Keratinocyte (primary cell): ENCODE results near the gene CD63. TPM values are rescaled to one million over a fixed set of nuclear protein-coding genes. Genes with fewer than 3 reads are reported as not detected.

Experiments used
- DNase-seq: peaks from one replicate; pipeline ENCODE4 v3.0.0-alpha.2; 2011; ENCODE audit warnings: low read depth, missing footprints, low spot score
- FAIRE-seq: peaks from 2 replicates; lab custom pipeline; 2011; peaks lifted over from hg19 to GRCh38; lab: Jason Lieb, UNC
- H2AFZ ChIP-seq: 2 replicates; pipeline ENCODE4 v1.6.0; 2012; ENCODE audit warnings: low read length, control low read depth, inconsistent platforms; ENCODE audit not compliant: control insufficient read depth
- H3K27ac ChIP-seq: 2 replicates; pipeline ENCODE4 v1.5.1; 2011; ENCODE audit warnings: low read length; ENCODE audit not compliant: control insufficient read depth, insufficient read depth
- H3K27me3 ChIP-seq: 3 replicates; pipeline ENCODE4 v1.6.0; 2011; ENCODE audit warnings: low read length; ENCODE audit not compliant: control insufficient read depth, insufficient read depth; ENCODE audit errors: extremely low read depth
- H3K36me3 ChIP-seq, 2 experiments: 2 replicates in 1 of 2; 3 replicates in 1 of 2; pipeline ENCODE4 v1.5.1; 2011; ENCODE audit warnings: low read length in 2 of 2, mild to moderate bottlenecking in 1 of 2; ENCODE audit not compliant: control insufficient read depth in 2 of 2, insufficient read depth in 2 of 2; ENCODE audit errors: extremely low read depth in 1 of 2
- H3K4me1 ChIP-seq: 3 replicates; pipeline ENCODE4 v1.5.1; 2011; ENCODE audit warnings: low read length; ENCODE audit not compliant: control insufficient read depth, insufficient read depth; ENCODE audit errors: extremely low read depth
- H3K4me2 ChIP-seq: 3 replicates; pipeline ENCODE4 v1.6.0; 2011; ENCODE audit warnings: low read depth, low read length; ENCODE audit not compliant: control insufficient read depth, insufficient read depth; ENCODE audit errors: extremely low read depth
- H3K4me3 ChIP-seq, 3 experiments: fragments of 200-600 bp in 1 of 3; sonication (generic) in 1 of 3; 2 replicates in 2 of 3; 3 replicates in 1 of 3; pipeline ENCODE4 v1.5.1; 2011 to 2016; ENCODE audit warnings: low read length in 3 of 3, mild to moderate bottlenecking in 3 of 3, control low read depth in 2 of 3, inconsistent platforms in 1 of 3, low read depth in 1 of 3, mixed read lengths in 1 of 3, mixed run types in 1 of 3, moderate library complexity in 1 of 3; ENCODE audit not compliant: control insufficient read depth in 2 of 3, insufficient read depth in 2 of 3; ENCODE audit errors: extremely low read depth in 1 of 3
- H3K79me2 ChIP-seq: 2 replicates; pipeline ENCODE4 v1.6.0; 2012; ENCODE audit warnings: low read length; ENCODE audit not compliant: control insufficient read depth, insufficient read depth
- H3K9ac ChIP-seq: 3 replicates; pipeline ENCODE4 v1.6.0; 2011; ENCODE audit warnings: low read length; ENCODE audit not compliant: control insufficient read depth, insufficient read depth; ENCODE audit errors: extremely low read depth
- H3K9me1 ChIP-seq: 3 replicates; pipeline ENCODE4 v1.6.0; 2011; ENCODE audit warnings: low read length; ENCODE audit not compliant: control insufficient read depth, insufficient read depth; ENCODE audit errors: extremely low read depth
- H3K9me3 ChIP-seq: 2 replicates; pipeline ENCODE4 v1.5.1; 2012; ENCODE audit warnings: low read depth, low read length; ENCODE audit not compliant: control insufficient read depth
- H4K20me1 ChIP-seq: 3 replicates; pipeline ENCODE4 v1.6.0; 2011; ENCODE audit warnings: low read length; ENCODE audit not compliant: control insufficient read depth, insufficient read depth; ENCODE audit errors: extremely low read depth
- CTCF ChIP-seq, 3 experiments: IDR thresholded peaks in 1 of 3; conservative IDR thresholded peaks in 1 of 3; optimal IDR thresholded peaks in 1 of 3; 2 replicates in 2 of 3; 3 replicates in 1 of 3; pipeline versions ENCODE3 to v1.5.1; 2011; ENCODE audit warnings: low read length in 3 of 3, mild to moderate bottlenecking in 3 of 3, moderate library complexity in 2 of 3, control low read depth in 1 of 3, inconsistent platforms in 1 of 3; ENCODE audit not compliant: insufficient read depth in 2 of 3; ENCODE audit errors: extremely low read depth in 1 of 3
- EZH2 ChIP-seq: IDR thresholded peaks from one replicate; pipeline ENCODE4 v1.6.1; 2012; ENCODE audit warnings: inconsistent platforms, mild to moderate bottlenecking, low read length, moderate library complexity
- dilution Hi-C: fragments of 300-500 bp; cut with MboI; formaldehyde crosslinking; loops from one replicate; pipeline ENCODE4 v1.7.0; 2020; ENCODE audit warnings: low sequenced_read_pairs; ENCODE audit not compliant: extremely low pct_ligation_motif_present
- polyA plus RNA-seq, 5 experiments: library from polyadenylated mRNA; depleted of rRNA in 3 of 5; stranded (reverse) in 3 of 5; stranded (forward) in 1 of 5; unstranded in 1 of 5; fragments of >200 nt; gene quantifications; 1 replicate in 1 of 5; 2 replicates in 3 of 5; 3 replicates in 1 of 5; pipeline versions ENCODE4 v1.2.1 to v1.2.3, GENCODE V29; 2011 to 2012; ENCODE audit warnings: missing spikeins in 2 of 5, low read depth in 1 of 5, low replicate concordance in 1 of 5

Gene CD63
- polyA plus RNA-seq, 1 donor (not counting 4 experiments of a cell fraction or from before 2014, with no cell fraction given), result 749 TPM

GRCh38 chr12:55705782-55706402, 22.9 kb downstream of the CD63 start:
- no peak for FAIRE-seq
- Histone ChIP-seq H3K4me1 (no peaks in the 10 kb centered on the region), H3K36me3 (no peaks in the 10 kb centered on the region), H4K20me1 (no peaks in the 10 kb centered on the region), H3K4me3 (no peak overlapping the region), H3K79me2 (no peaks in the 10 kb centered on the region), H3K9ac (no peak overlapping the region), H2AFZ (no peak overlapping the region), H3K9me1 (no peaks in the 10 kb centered on the region), H3K27ac (no peak overlapping the region), H3K9me3 (no peaks in the 10 kb centered on the region), H3K4me2 (no peak overlapping the region), H3K27me3 (peaks cover 40% of the 10 kb centered on the region)
- dilution Hi-C loops, result no loop called here
- DNase-seq, result no peak
- TF ChIP-seq CTCF (optimal IDR thresholded peaks at IDR 0.05 in 1 of 3, IDR thresholded peaks at IDR 0.05 in 1 of 3, conservative IDR thresholded peaks at IDR 0.05 in 1 of 3; ENCODE audit: extremely low read depth in 1 of 3, insufficient read depth in 2 of 3, low read length in 3 of 3), result peak in 2 of 3 experiments; percentile 41 to 44
- no peak for TF ChIP-seq EZH2

- Histone ChIP-seq H3K4me3 (no peak overlapping the region), H3K27me3 (peaks cover 38% of the 10 kb centered on the region)
These were observed 23.7 kb downstream of the CD63 start for GRCh38 chr12:55704824-55705718.

More at GRCh38 chr12:55704824-55705718, 23.7 kb downstream of the CD63 start:
- peaks cover 3% of the 10 kb centered on the region for H3K4me1 ChIP-seq
- no peak overlapping the region for H3K27ac ChIP-seq
- H3K9me1 ChIP-seq, result no peaks in the 10 kb centered on the region
- H2AFZ ChIP-seq, result no peak overlapping the region
- TF ChIP-seq EZH2 (no peak), CTCF (optimal IDR thresholded peaks at IDR 0.05 in 1 of 3, IDR thresholded peaks at IDR 0.05 in 1 of 3, conservative IDR thresholded peaks at IDR 0.05 in 1 of 3; ENCODE audit: extremely low read depth in 1 of 3, insufficient read depth in 2 of 3, low read length in 3 of 3) (no peak)
- no peaks in the 10 kb centered on the region for H3K9me3 ChIP-seq
- DNase-seq, result no peak
- no peaks in the 10 kb centered on the region for H3K79me2 ChIP-seq
- no peak overlapping the region for H3K9ac ChIP-seq
- FAIRE-seq, result no peak
- no peaks in the 10 kb centered on the region for H3K36me3 ChIP-seq
- no peaks in the 10 kb centered on the region for H4K20me1 ChIP-seq
- H3K4me2 ChIP-seq, result no peak overlapping the region
- dilution Hi-C loops, result no loop called here
